ENCODE measurements around the gene CCL5.

CCL5 gene

GRCh38 chr17:35893751-35894150, 13.6 kb upstream of the CCL5 start:
- H3K9me3 ChIP-seq (ENCODE audit: severe bottlenecking) = no peaks in the 10 kb centered on the region
- H3K4me1 ChIP-seq (ENCODE audit: insufficient read depth, poor library complexity, severe bottlenecking) = no peaks in the 10 kb centered on the region
- no peak overlapping the region for H3K4me3 ChIP-seq (ENCODE audit: severe bottlenecking)
- DNase-seq (ENCODE audit: low spot score) = no peak
- TF ChIP-seq CTCF (IDR thresholded peaks at IDR 0.05; ENCODE audit: poor library complexity, severe bottlenecking) = no peak
- no peaks in the 10 kb centered on the region for H3K36me3 ChIP-seq (ENCODE audit: low read depth)
- no peak overlapping the region for H3K27ac ChIP-seq (ENCODE audit: poor library complexity, severe bottlenecking)
- no peaks in the 10 kb centered on the region for H3K27me3 ChIP-seq (ENCODE audit: insufficient read depth, poor library complexity, severe bottlenecking)
- no peak for ATAC-seq (ENCODE audit: low read depth)

GRCh38 chr17:35892091-35893035, 12.2 kb upstream of the CCL5 start:
- no peaks in the 10 kb centered on the region for H3K27me3 ChIP-seq (ENCODE audit: insufficient read depth, poor library complexity, severe bottlenecking)
- no peak for TF ChIP-seq CTCF (IDR thresholded peaks at IDR 0.05; ENCODE audit: poor library complexity, severe bottlenecking)
- no peaks in the 10 kb centered on the region for H3K4me1 ChIP-seq (ENCODE audit: insufficient read depth, poor library complexity, severe bottlenecking)
- no peaks in the 10 kb centered on the region for H3K9me3 ChIP-seq (ENCODE audit: severe bottlenecking)
- ATAC-seq (ENCODE audit: low read depth) (no peak), DNase-seq (ENCODE audit: low spot score) (no peak)
- no peak overlapping the region for H3K4me3 ChIP-seq (ENCODE audit: severe bottlenecking)
- no peak overlapping the region for H3K27ac ChIP-seq (ENCODE audit: poor library complexity, severe bottlenecking)
- H3K36me3 ChIP-seq (ENCODE audit: low read depth) = no peaks in the 10 kb centered on the region

GRCh38 chr17:35891269-35891668, 11.1 kb upstream of the CCL5 start:
- no peaks in the 10 kb centered on the region for H3K9me3 ChIP-seq (ENCODE audit: severe bottlenecking)
- no peak overlapping the region for H3K27ac ChIP-seq (ENCODE audit: poor library complexity, severe bottlenecking)
- H3K4me3 ChIP-seq (ENCODE audit: severe bottlenecking) = no peak overlapping the region
- H3K36me3 ChIP-seq (ENCODE audit: low read depth) = no peaks in the 10 kb centered on the region
- no peak for ATAC-seq (ENCODE audit: low read depth)
- no peaks in the 10 kb centered on the region for H3K27me3 ChIP-seq (ENCODE audit: insufficient read depth, poor library complexity, severe bottlenecking)
- no peaks in the 10 kb centered on the region for H3K4me1 ChIP-seq (ENCODE audit: insufficient read depth, poor library complexity, severe bottlenecking)
- no peak for TF ChIP-seq CTCF (IDR thresholded peaks at IDR 0.05; ENCODE audit: poor library complexity, severe bottlenecking)
- DNase-seq (ENCODE audit: low spot score) = no peak

GRCh38 chr17:35890774-35891155, 10.6 kb upstream of the CCL5 start:
- Histone ChIP-seq H3K36me3 (ENCODE audit: low read depth) (no peaks in the 10 kb centered on the region), H3K27ac (ENCODE audit: poor library complexity, severe bottlenecking) (no peak overlapping the region), H3K27me3 (ENCODE audit: insufficient read depth, poor library complexity, severe bottlenecking) (no peaks in the 10 kb centered on the region), H3K4me3 (ENCODE audit: severe bottlenecking) (no peak overlapping the region), H3K9me3 (ENCODE audit: severe bottlenecking) (no peaks in the 10 kb centered on the region), H3K4me1 (ENCODE audit: insufficient read depth, poor library complexity, severe bottlenecking) (no peaks in the 10 kb centered on the region)
- no peak for DNase-seq (ENCODE audit: low spot score)
- ATAC-seq (ENCODE audit: low read depth) = no peak
- TF ChIP-seq CTCF (IDR thresholded peaks at IDR 0.05; ENCODE audit: poor library complexity, severe bottlenecking) = no peak

All from RWPE2 (cell line).